PC-9 (cell line): Measurements from ENCODE around the gene RBP4.

Experiments used
- CTCF ChIP-seq: fragments of 200-600 bp; sonication (generic); conservative IDR thresholded peaks from 2 replicates; pipeline ENCODE4 v1.6.1; 2017; ENCODE audit warnings: mixed run types, antibody characterized with exemption, mild to moderate bottlenecking, moderate library complexity
- EZH2 ChIP-seq: fragments of 200-600 bp; sonication (generic); IDR thresholded peaks from 2 replicates; pipeline ENCODE4 v1.8.0; 2017; ENCODE audit warnings: antibody characterized with exemption, low read depth

GRCh38 chr10:93560541-93560940 is 40.5 kb downstream of the RBP4 start:
- no peak for TF ChIP-seq CTCF
- TF ChIP-seq EZH2 = no peak
